GM19023 (cell line): Measurements from ENCODE around the gene BCAS3.

Experiments
- ATAC-seq: cut with Tn5 transposase; IDR thresholded peaks from one replicate; pipeline ENCODE4 v1.9.1; 2021; ENCODE audit warnings: mild to moderate bottlenecking, moderate library complexity; ENCODE audit not compliant: unreplicated experiment

BCAS3 gene

GRCh38 chr17:61211236-61211635 lies 533.6 kb downstream of the BCAS3 start:
- ATAC-seq: no peak

GRCh38 chr17:61212655-61213054 lies 535.0 kb downstream of the BCAS3 start:
- no peak for ATAC-seq

GRCh38 chr17:61214753-61215152 lies 537.1 kb downstream of the BCAS3 start:
- ATAC-seq: no peak

GRCh38 chr17:61216066-61216465 lies 538.4 kb downstream of the BCAS3 start:
- no peak for ATAC-seq

GRCh38 chr17:61217878-61218437 lies 540.3 kb downstream of the BCAS3 start:
- ATAC-seq: no peak

GRCh38 chr17:61218438-61218837 lies 540.8 kb downstream of the BCAS3 start:
- no peak for ATAC-seq

GRCh38 chr17:61219460-61219859 lies 541.8 kb downstream of the BCAS3 start:
- ATAC-seq: no peak

GRCh38 chr17:61221181-61221580 lies 543.5 kb downstream of the BCAS3 start:
- no peak for ATAC-seq

GRCh38 chr17:61221597-61222471 lies 544.2 kb downstream of the BCAS3 start:
- ATAC-seq: no peak

GRCh38 chr17:61223725-61224124 lies 546.1 kb downstream of the BCAS3 start:
- no peak for ATAC-seq

- no peak for ATAC-seq
Measured at GRCh38 chr17:61225178-61225882, 547.7 kb downstream of the BCAS3 start.

- no peak for ATAC-seq
Measured at GRCh38 chr17:61227866-61228265, 550.2 kb downstream of the BCAS3 start.

GRCh38 chr17:61230461-61230860 lies 552.8 kb downstream of the BCAS3 start:
- ATAC-seq: no peak

- no peak for ATAC-seq
Measured at GRCh38 chr17:61230972-61231820, 553.5 kb downstream of the BCAS3 start.

- no peak for ATAC-seq
Measured at GRCh38 chr17:61232871-61233270, 555.2 kb downstream of the BCAS3 start.

GRCh38 chr17:61233991-61234750 lies 556.5 kb downstream of the BCAS3 start:
- ATAC-seq: no peak

GRCh38 chr17:61235001-61235826 lies 557.6 kb downstream of the BCAS3 start:
- no peak for ATAC-seq

GRCh38 chr17:61235827-61236197 lies 558.2 kb downstream of the BCAS3 start:
- no peak for ATAC-seq

- ATAC-seq: no peak
Measured at GRCh38 chr17:61237275-61237674, 559.6 kb downstream of the BCAS3 start.
